ENCODE measurements around the gene IP6K3. TPM values are rescaled to one million over a fixed set of nuclear protein-coding genes. Genes with fewer than 3 reads are reported as not detected.

IP6K3 gene
- total RNA-seq, 1 experiment from 2014 or later, result 88.2 TPM

- no peak for DNase-seq (ENCODE audit: low read depth)
Measured at GRCh38 chr6:33742092-33742491, 4.6 kb downstream of the IP6K3 start.

GRCh38 chr6:33740794-33741193, 5.9 kb downstream of the IP6K3 start:
- DNase-seq (ENCODE audit: low read depth), result no peak

- DNase-seq (ENCODE audit: low read depth), result no peak
Measured at GRCh38 chr6:33740204-33740608, 6.5 kb downstream of the IP6K3 start.

GRCh38 chr6:33739571-33739970, 7.1 kb downstream of the IP6K3 start:
- DNase-seq (ENCODE audit: low read depth), result no peak

- no peak for DNase-seq (ENCODE audit: low read depth)
Measured at GRCh38 chr6:33738879-33739278, 7.8 kb downstream of the IP6K3 start.

GRCh38 chr6:33738153-33738552, 8.6 kb downstream of the IP6K3 start:
- no peak for DNase-seq (ENCODE audit: low read depth)

GRCh38 chr6:33737267-33738026, 9.3 kb downstream of the IP6K3 start:
- DNase-seq (ENCODE audit: low read depth), result no peak

- no peak for DNase-seq (ENCODE audit: low read depth)
Measured at GRCh38 chr6:33735216-33735615, 11.5 kb downstream of the IP6K3 start.

GRCh38 chr6:33733709-33734007, 13.0 kb downstream of the IP6K3 start:
- no peak for DNase-seq (ENCODE audit: low read depth)

- no peak for DNase-seq (ENCODE audit: low read depth)
Measured at GRCh38 chr6:33732817-33733708, 13.6 kb downstream of the IP6K3 start.

GRCh38 chr6:33732385-33732784, 14.3 kb downstream of the IP6K3 start:
- no peak for DNase-seq (ENCODE audit: low read depth)

GRCh38 chr6:33731751-33732282, 14.9 kb downstream of the IP6K3 start:
- no peak for DNase-seq (ENCODE audit: low read depth)

- no peak for DNase-seq (ENCODE audit: low read depth)
Measured at GRCh38 chr6:33731035-33731434, 15.7 kb downstream of the IP6K3 start.

- DNase-seq (ENCODE audit: low read depth), result no peak
Measured at GRCh38 chr6:33730611-33731010, 16.1 kb downstream of the IP6K3 start.

- DNase-seq (ENCODE audit: low read depth), result no peak
Measured at GRCh38 chr6:33729059-33729458, 17.6 kb downstream of the IP6K3 start.

- no peak for DNase-seq (ENCODE audit: low read depth)
Measured at GRCh38 chr6:33728438-33728837, 18.3 kb downstream of the IP6K3 start.

GRCh38 chr6:33727932-33728331, 18.8 kb downstream of the IP6K3 start:
- DNase-seq (ENCODE audit: low read depth), result no peak

- no peak for DNase-seq (ENCODE audit: low read depth)
Measured at GRCh38 chr6:33727126-33727525, 19.6 kb downstream of the IP6K3 start.

- DNase-seq (ENCODE audit: low read depth), result no peak
Measured at GRCh38 chr6:33726696-33727095, 20.0 kb downstream of the IP6K3 start.

GRCh38 chr6:33725891-33726673, 20.6 kb downstream of the IP6K3 start:
- no peak for DNase-seq (ENCODE audit: low read depth)

- no peak for DNase-seq (ENCODE audit: low read depth)
Measured at GRCh38 chr6:33725222-33725621, 21.5 kb downstream of the IP6K3 start.
